ENCODE measurements around the gene RALGPS1.

- TF ChIP-seq CTCF (IDR thresholded peaks at IDR 0.05): no peak
- TF ChIP-seq CHD4 (IDR thresholded peaks at IDR 0.05; ENCODE audit: borderline replicate concordance): no peak
- TF ChIP-seq ZNF302 (CRISPR knock-in tag; IDR thresholded peaks at IDR 0.05): no peak
- no peak for TF ChIP-seq SMC3 (IDR thresholded peaks at IDR 0.05)
- no peak for TF ChIP-seq NR3C1 (IDR thresholded peaks at IDR 0.05)
- TF ChIP-seq POLR2A (IDR thresholded peaks at IDR 0.05; ENCODE audit: low read length): no peak
- TF ChIP-seq HDAC2 (IDR thresholded peaks at IDR 0.05): no peak
- no peak for TF ChIP-seq POLR2AphosphoS2 (conservative IDR thresholded peaks at IDR 0.05; ENCODE audit: low read length)
- TF ChIP-seq MAFK (IDR thresholded peaks at IDR 0.05; ENCODE audit: partially characterized antibody): no peak
- TF ChIP-seq GATA3 (IDR thresholded peaks at IDR 0.05; ENCODE audit: borderline replicate concordance): no peak
Measured at GRCh38 chr9:127020802-127021078, 106.2 kb downstream of the RALGPS1 start.

Data from A549 (cell line).